ENCODE results near the gene OR56A1. TPM values are rescaled to one million over a fixed set of nuclear protein-coding genes. Genes with fewer than 3 reads are reported as not detected.

OR56A1 gene
- total RNA-seq, 6 experiments from 2014 or later, result not detected

DNA sequence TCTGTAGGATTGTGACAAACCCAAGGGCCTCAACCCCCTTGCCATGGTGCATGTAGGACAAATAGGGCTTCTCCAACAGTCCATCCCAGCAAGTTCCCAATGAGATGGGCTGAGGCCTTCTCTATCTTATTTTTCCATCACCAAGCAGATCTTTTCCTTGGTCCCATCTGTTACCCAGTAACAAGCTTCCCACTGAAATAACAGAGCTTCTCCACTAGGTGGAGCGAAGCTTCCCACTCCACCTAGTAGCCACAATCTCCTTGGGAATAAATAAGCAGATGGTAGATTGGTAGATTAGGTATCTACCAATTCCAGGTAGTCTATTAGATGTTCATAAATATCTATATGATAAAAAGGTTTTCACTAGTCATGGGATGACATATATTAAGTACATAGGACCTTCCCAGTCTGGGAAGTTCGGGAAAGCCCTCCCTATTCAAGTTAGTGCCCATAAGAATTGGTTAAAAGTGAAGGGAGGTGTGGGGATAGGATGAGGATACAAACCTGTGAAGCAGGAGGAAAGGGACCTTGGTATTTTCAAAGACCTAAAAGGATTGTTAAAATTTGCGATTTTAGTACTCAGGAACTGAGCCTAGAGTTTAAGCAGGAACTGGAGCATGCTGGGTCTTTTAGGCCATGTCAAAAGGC, 37.8 kb downstream of the OR56A1 start:
- Mint-ChIP-seq H3K9me3 (peaks cover 28% of the 10 kb centered on the region), H3K4me1 (ENCODE audit: low read depth) (no peaks in the 10 kb centered on the region), H3K27me3 (ENCODE audit: insufficient read depth) (no peaks in the 10 kb centered on the region; the same call in 1 of the 2 replicates), H3K4me3 (no peak overlapping the region), H3K27ac (no peak overlapping the region), H3K36me3 (ENCODE audit: low read depth) (no peaks in the 10 kb centered on the region)
- no peak for DNase-seq
- TF ChIP-seq, protein P1, sequence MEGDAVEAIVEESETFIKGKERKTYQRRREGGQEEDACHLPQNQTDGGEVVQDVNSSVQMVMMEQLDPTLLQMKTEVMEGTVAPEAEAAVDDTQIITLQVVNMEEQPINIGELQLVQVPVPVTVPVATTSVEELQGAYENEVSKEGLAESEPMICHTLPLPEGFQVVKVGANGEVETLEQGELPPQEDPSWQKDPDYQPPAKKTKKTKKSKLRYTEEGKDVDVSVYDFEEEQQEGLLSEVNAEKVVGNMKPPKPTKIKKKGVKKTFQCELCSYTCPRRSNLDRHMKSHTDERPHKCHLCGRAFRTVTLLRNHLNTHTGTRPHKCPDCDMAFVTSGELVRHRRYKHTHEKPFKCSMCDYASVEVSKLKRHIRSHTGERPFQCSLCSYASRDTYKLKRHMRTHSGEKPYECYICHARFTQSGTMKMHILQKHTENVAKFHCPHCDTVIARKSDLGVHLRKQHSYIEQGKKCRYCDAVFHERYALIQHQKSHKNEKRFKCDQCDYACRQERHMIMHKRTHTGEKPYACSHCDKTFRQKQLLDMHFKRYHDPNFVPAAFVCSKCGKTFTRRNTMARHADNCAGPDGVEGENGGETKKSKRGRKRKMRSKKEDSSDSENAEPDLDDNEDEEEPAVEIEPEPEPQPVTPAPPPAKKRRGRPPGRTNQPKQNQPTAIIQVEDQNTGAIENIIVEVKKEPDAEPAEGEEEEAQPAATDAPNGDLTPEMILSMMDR (IDR thresholded peaks at IDR 0.05), result peak; percentile 61

DNA sequence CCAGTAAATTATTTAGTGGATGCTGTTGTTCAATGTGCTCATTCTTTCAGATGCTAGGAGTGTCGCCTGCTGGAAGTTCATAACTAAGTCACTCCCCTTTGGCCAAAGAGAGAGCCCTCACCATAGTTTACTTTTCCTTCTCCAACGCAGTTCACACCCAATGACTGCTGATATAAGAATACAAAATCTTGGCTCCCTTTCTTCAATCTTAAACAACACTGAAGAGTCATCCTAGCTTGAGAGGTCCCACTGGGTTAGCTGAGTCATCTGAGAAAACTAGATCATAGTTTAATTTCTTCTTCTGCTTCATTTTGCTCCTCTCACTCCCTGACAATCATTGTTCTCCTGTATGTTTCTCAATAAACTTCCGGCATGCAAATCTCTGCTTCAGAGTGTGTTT, 38.4 kb downstream of the OR56A1 start:
- Mint-ChIP-seq H3K4me3 (no peak overlapping the region), H3K36me3 (ENCODE audit: low read depth) (no peaks in the 10 kb centered on the region), H3K27ac (no peak overlapping the region), H3K4me1 (ENCODE audit: low read depth) (no peaks in the 10 kb centered on the region), H3K9me3 (peaks cover 29% of the 10 kb centered on the region), H3K27me3 (ENCODE audit: insufficient read depth) (no peaks in the 10 kb centered on the region; the same call in 1 of the 2 replicates)
- TF ChIP-seq, protein P1 (IDR thresholded peaks at IDR 0.05), result no peak
- no peak for DNase-seq

DNA sequence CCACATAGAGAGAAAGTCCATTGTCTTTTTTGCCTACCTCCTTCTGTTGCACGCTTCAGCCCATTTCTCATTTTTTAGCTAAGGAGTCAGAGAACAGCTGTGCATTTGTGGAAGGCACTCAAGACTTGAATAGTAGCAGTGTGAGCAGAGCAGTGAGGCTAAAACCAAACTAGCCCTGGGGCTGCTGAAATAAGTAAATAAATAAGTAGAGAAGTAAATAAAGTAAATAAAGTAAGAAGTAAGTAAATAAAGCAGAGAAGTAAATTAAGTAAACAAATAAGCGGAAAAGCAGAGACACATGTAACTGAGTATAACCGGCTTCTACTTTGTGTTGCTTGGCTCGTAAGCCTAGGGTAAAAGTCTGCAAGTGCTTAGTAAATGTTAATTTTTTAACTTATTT, 41.4 kb downstream of the OR56A1 start:
- TF ChIP-seq, protein P1 (IDR thresholded peaks at IDR 0.05), result no peak
- Mint-ChIP-seq H3K4me1 (ENCODE audit: low read depth) (no peaks in the 10 kb centered on the region), H3K36me3 (ENCODE audit: low read depth) (no peaks in the 10 kb centered on the region), H3K4me3 (no peak overlapping the region), H3K27ac (no peak overlapping the region), H3K9me3 (peaks cover 22% of the 10 kb centered on the region), H3K27me3 (ENCODE audit: insufficient read depth) (no peaks in the 10 kb centered on the region; the same call in 1 of the 2 replicates)
- DNase-seq, result no peak

DNA sequence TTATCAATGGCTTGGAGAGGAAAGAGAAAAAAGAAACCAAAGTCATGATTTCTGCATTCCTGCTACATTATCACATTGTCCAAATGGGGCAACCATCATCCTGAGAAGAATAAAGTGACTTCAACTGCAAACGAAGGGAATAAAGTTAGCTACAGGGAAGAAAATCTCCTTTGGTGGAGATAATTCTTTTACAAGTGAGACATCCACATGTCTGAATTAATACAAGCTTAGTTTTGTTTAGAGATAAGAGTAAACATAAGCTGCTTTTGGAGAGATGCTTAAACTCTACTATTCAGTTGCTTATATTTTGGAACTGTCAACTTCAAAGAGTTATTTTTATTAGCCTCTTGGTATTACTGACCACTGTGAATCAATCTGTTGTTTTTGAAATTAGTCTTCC, 43.7 kb downstream of the OR56A1 start, which contains the start of gene OR52L1:
Gene OR52L1, minus strand, starts transcription at position 101 of the 400 bp plus-strand sequence. Its CDS starts 55 bp downstream, at position 46.
- Mint-ChIP-seq H3K27me3 (ENCODE audit: insufficient read depth) (no peaks in the 10 kb centered on the region), H3K4me1 (ENCODE audit: low read depth) (no peaks in the 10 kb centered on the region), H3K36me3 (ENCODE audit: low read depth) (no peaks in the 10 kb centered on the region), H3K9me3 (peaks cover 21% of the 10 kb centered on the region), H3K4me3 (no peak within 1 kb of the TSS), H3K27ac (no peak within 1 kb of the TSS)
- TF ChIP-seq, protein P1 (IDR thresholded peaks at IDR 0.05), result no peak
- DNase-seq, result no peak

DNA sequence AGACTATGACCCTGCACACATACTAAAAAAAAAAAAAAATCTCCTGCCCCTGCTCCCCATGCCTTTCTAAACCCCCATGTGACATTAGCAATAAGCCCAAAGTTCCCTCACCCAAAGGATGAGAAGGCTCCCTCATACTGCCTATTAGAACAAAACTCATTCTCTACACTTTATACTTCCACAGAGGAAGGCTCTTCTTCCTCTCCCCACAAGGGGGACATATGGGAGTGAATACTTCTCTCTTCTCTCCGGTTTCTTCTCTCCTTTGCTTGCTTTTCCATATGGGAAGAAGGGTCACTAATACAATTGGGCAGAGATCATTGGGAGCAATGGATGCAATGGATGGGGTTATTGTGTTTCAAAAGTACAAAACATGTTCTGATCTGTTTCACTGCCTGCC, 47.1 kb downstream of the OR56A1 start:
- Mint-ChIP-seq H3K9me3 (peaks cover 40% of the 10 kb centered on the region), H3K36me3 (ENCODE audit: low read depth) (no peaks in the 10 kb centered on the region), H3K27me3 (ENCODE audit: insufficient read depth) (no peaks in the 10 kb centered on the region), H3K27ac (no peak overlapping the region), H3K4me1 (ENCODE audit: low read depth) (no peaks in the 10 kb centered on the region), H3K4me3 (no peak overlapping the region)
- no peak for DNase-seq
- TF ChIP-seq, protein P1 (IDR thresholded peaks at IDR 0.05), result no peak
